IPS DF 6.9 (cell line): ENCODE measurements around the gene ITGA1.

Experiments used
- DNase-seq: peaks from one replicate; pipeline ENCODE4 v3.0.0-alpha.2; 2013; ENCODE audit warnings: low read depth, low spot score
- H3K27ac ChIP-seq: one replicate; pipeline ENCODE4 v1.5.1; 2013; ENCODE audit warnings: low read length, control low read depth
- H3K27me3 ChIP-seq: 2 replicates; pipeline ENCODE4 v1.6.1; 2013; ENCODE audit warnings: mild to moderate bottlenecking, low read length; ENCODE audit not compliant: control insufficient read depth, insufficient read depth
- H3K36me3 ChIP-seq: 2 replicates; pipeline ENCODE4 v1.6.1; 2013; ENCODE audit warnings: low read length; ENCODE audit not compliant: control insufficient read depth, insufficient read depth
- H3K4me1 ChIP-seq: 2 replicates; pipeline ENCODE4 v1.6.1; 2013; ENCODE audit warnings: low read length; ENCODE audit not compliant: control insufficient read depth, insufficient read depth
- H3K4me3 ChIP-seq: 2 replicates; pipeline ENCODE4 v1.5.1; 2013; ENCODE audit warnings: mild to moderate bottlenecking, low read length
- H3K9me3 ChIP-seq: 2 replicates; pipeline ENCODE4 v1.6.1; 2013; ENCODE audit warnings: low read length, inconsistent platforms; ENCODE audit not compliant: control insufficient read depth, insufficient read depth
- WGBS: extraction: QIAGEN DNeasy Blood & Tissue Kit; methylation state at CpG from one replicate; pipeline ENCODE4 v1.1.7; 2013; ENCODE audit warnings: mixed read lengths, missing lambda C conversion rate; ENCODE audit not compliant: insufficient read length, insufficient coverage; 5-methylcytosine and 5-hydroxymethylcytosine counted together

ITGA1 gene

GRCh38 chr5:52771343-52772039 lies 16.2 kb upstream of the ITGA1 start:
- H3K4me3 ChIP-seq, result no peak overlapping the region
- no peak for DNase-seq
- no peaks in the 10 kb centered on the region for H3K36me3 ChIP-seq
- no peaks in the 10 kb centered on the region for H3K27me3 ChIP-seq
- no peak overlapping the region for H3K27ac ChIP-seq
- H3K4me1 ChIP-seq, result no peaks in the 10 kb centered on the region
- WGBS, result no CpG with 5 or more reads among the region's 3 CpGs
- no peaks in the 10 kb centered on the region for H3K9me3 ChIP-seq

- no peaks in the 10 kb centered on the region for H3K4me1 ChIP-seq
- H3K27ac ChIP-seq, result no peak overlapping the region
- no peak overlapping the region for H3K4me3 ChIP-seq
- DNase-seq, result no peak
- H3K9me3 ChIP-seq, result no peaks in the 10 kb centered on the region
- no peaks in the 10 kb centered on the region for H3K27me3 ChIP-seq
- H3K36me3 ChIP-seq, result no peaks in the 10 kb centered on the region
Measured at GRCh38 chr5:52772668-52773067, 15.0 kb upstream of the ITGA1 start.

- H3K27ac ChIP-seq, result no peak overlapping the region
- no peaks in the 10 kb centered on the region for H3K36me3 ChIP-seq
- no peaks in the 10 kb centered on the region for H3K27me3 ChIP-seq
- H3K4me1 ChIP-seq, result no peaks in the 10 kb centered on the region
- no CpG with 5 or more reads among the region's 2 CpGs for WGBS
- no peak for DNase-seq
- H3K9me3 ChIP-seq, result no peaks in the 10 kb centered on the region
- no peak overlapping the region for H3K4me3 ChIP-seq
Measured at GRCh38 chr5:52773342-52773741, 14.4 kb upstream of the ITGA1 start.

DNA sequence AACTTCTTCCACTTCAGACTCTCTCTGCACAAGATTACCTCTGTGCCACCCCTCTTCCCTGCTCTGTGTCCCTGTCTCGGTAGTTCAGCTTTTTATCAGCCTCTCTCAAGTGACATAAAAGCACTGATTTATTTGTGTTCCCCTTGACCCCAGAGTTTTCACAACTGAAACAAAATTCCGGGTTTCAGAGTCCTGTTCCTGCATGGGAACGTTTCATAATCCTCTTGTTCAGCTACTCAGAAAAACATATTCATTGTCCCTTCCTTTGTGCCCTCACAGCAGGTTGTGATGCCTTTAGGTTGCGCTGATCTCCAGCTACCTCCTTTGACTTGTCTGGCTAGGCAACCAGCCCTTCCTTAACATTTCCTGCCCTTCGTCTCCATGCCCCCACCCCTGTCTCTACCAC lies 13.7 kb upstream of the ITGA1 start:
- Histone ChIP-seq H3K4me1 (no peaks in the 10 kb centered on the region), H3K36me3 (no peaks in the 10 kb centered on the region), H3K9me3 (no peaks in the 10 kb centered on the region), H3K27me3 (no peaks in the 10 kb centered on the region), H3K27ac (no peak overlapping the region), H3K4me3 (no peak overlapping the region)
- no CpG with 5 or more reads among the region's 5 CpGs for WGBS
- DNase-seq, result no peak

- WGBS, result no CpG with 5 or more reads among the region's 2 CpGs
- H3K4me1 ChIP-seq, result no peaks in the 10 kb centered on the region
- DNase-seq, result no peak
Measured at GRCh38 chr5:52776116-52776515, 11.6 kb upstream of the ITGA1 start.

GRCh38 chr5:52777186-52777585 lies 10.5 kb upstream of the ITGA1 start:
- WGBS, result no CpG with 5 or more reads among the region's 4 CpGs
- Histone ChIP-seq H3K9me3 (no peaks in the 10 kb centered on the region), H3K4me3 (no peak overlapping the region), H3K4me1 (no peaks in the 10 kb centered on the region), H3K27me3 (no peaks in the 10 kb centered on the region), H3K36me3 (no peaks in the 10 kb centered on the region), H3K27ac (no peak overlapping the region)
- DNase-seq, result no peak

More at GRCh38 chr5:52776116-52776515, 11.6 kb upstream of the ITGA1 start:
- Histone ChIP-seq H3K27ac (no peak overlapping the region), H3K4me3 (no peak overlapping the region), H3K36me3 (no peaks in the 10 kb centered on the region), H3K9me3 (no peaks in the 10 kb centered on the region), H3K27me3 (no peaks in the 10 kb centered on the region)

GRCh38 chr5:52778781-52779180 lies 8.9 kb upstream of the ITGA1 start:
- no peak for DNase-seq
- no peak overlapping the region for H3K27ac ChIP-seq
- H3K4me3 ChIP-seq, result no peak overlapping the region
- no peaks in the 10 kb centered on the region for H3K27me3 ChIP-seq
- no peaks in the 10 kb centered on the region for H3K9me3 ChIP-seq
- no CpG with 5 or more reads among the region's 1 CpG for whole genome bisulfite sequencing
- H3K4me1 ChIP-seq, result no peaks in the 10 kb centered on the region
- no peaks in the 10 kb centered on the region for H3K36me3 ChIP-seq

- Histone ChIP-seq H3K4me1 (no peaks in the 10 kb centered on the region), H3K36me3 (no peaks in the 10 kb centered on the region), H3K27ac (no peak overlapping the region), H3K9me3 (no peaks in the 10 kb centered on the region), H3K4me3 (no peak overlapping the region), H3K27me3 (no peaks in the 10 kb centered on the region)
- DNase-seq, result no peak
Measured at GRCh38 chr5:52779213-52779612, 8.5 kb upstream of the ITGA1 start.

- Histone ChIP-seq H3K27me3 (no peaks in the 10 kb centered on the region), H3K27ac (no peak overlapping the region), H3K4me1 (no peaks in the 10 kb centered on the region), H3K36me3 (no peaks in the 10 kb centered on the region), H3K9me3 (no peaks in the 10 kb centered on the region), H3K4me3 (no peak overlapping the region)
- WGBS, result no CpG with 5 or more reads among the region's 2 CpGs
- no peak for DNase-seq
Measured at GRCh38 chr5:52783226-52783959, 4.3 kb upstream of the ITGA1 start.

- no peak overlapping the region for H3K4me3 ChIP-seq
- WGBS, result no CpG with 5 or more reads among the region's 6 CpGs
- H3K36me3 ChIP-seq, result no peaks in the 10 kb centered on the region
- no peaks in the 10 kb centered on the region for H3K4me1 ChIP-seq
- no peaks in the 10 kb centered on the region for H3K27me3 ChIP-seq
- DNase-seq, result no peak
- H3K27ac ChIP-seq, result no peak overlapping the region
- H3K9me3 ChIP-seq, result no peaks in the 10 kb centered on the region
Measured at GRCh38 chr5:52784737-52785136, 3.0 kb upstream of the ITGA1 start.

DNA sequence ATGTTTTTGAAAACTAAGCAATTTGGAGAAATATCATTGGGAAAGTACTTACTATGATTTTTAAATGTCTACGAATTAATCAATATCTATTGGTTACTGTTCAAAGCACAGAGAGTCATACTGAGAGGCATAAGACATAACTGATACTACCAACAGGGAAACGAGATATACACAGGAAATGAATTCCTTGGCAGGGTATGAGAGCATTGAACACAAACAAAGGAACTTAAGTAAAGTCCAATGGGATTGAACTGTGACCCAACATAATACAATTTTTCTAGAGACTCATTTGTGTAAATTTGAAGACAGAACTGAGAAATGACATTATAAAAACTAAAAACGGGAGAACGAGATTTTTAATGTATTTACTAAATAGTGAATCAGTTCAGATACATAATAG lies 1.3 kb upstream of the ITGA1 start:
- Histone ChIP-seq H3K4me1 (no peaks in the 10 kb centered on the region), H3K27me3 (no peaks in the 10 kb centered on the region), H3K36me3 (no peaks in the 10 kb centered on the region), H3K9me3 (no peaks in the 10 kb centered on the region), H3K4me3 (no peak overlapping the region), H3K27ac (no peak overlapping the region)
- DNase-seq, result no peak
- no CpG with 5 or more reads among the region's 4 CpGs for WGBS
